ENCODE data around the gene PRLH.

The PRLH gene

DNA sequence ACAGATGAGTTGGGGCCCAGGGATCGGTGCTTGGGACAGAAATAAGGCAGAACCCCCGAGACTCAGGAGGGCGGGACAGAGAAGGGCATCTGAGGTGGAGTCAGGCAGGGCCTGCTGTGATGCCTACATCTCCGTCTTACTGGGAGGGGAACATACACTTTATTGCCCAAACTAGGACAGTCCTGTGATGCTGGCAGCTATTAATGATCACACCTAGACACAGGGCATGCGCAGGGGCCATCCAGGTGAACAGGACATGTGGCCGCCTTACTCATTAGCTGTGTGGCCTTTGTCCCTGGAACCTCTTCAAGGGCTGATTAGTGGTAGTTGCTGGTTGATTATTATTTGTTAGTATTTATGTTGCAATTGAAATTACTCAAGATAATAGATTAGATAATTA, 46.1 kb upstream of the PRLH start:
- Histone ChIP-seq H3K36me3 (ENCODE audit: low read depth) (no peaks in the 10 kb centered on the region), H3K4me3 (ENCODE audit: severe bottlenecking) (no peak overlapping the region), H3K9me3 (ENCODE audit: severe bottlenecking) (no peaks in the 10 kb centered on the region), H3K27ac (ENCODE audit: poor library complexity, severe bottlenecking) (no peak overlapping the region), H3K27me3 (ENCODE audit: insufficient read depth, poor library complexity, severe bottlenecking) (no peaks in the 10 kb centered on the region), H3K4me1 (ENCODE audit: insufficient read depth, poor library complexity, severe bottlenecking) (no peaks in the 10 kb centered on the region)
- ATAC-seq (ENCODE audit: low read depth) (no peak), DNase-seq (ENCODE audit: low spot score) (no peak)
- TF ChIP-seq, protein P1, sequence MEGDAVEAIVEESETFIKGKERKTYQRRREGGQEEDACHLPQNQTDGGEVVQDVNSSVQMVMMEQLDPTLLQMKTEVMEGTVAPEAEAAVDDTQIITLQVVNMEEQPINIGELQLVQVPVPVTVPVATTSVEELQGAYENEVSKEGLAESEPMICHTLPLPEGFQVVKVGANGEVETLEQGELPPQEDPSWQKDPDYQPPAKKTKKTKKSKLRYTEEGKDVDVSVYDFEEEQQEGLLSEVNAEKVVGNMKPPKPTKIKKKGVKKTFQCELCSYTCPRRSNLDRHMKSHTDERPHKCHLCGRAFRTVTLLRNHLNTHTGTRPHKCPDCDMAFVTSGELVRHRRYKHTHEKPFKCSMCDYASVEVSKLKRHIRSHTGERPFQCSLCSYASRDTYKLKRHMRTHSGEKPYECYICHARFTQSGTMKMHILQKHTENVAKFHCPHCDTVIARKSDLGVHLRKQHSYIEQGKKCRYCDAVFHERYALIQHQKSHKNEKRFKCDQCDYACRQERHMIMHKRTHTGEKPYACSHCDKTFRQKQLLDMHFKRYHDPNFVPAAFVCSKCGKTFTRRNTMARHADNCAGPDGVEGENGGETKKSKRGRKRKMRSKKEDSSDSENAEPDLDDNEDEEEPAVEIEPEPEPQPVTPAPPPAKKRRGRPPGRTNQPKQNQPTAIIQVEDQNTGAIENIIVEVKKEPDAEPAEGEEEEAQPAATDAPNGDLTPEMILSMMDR (IDR thresholded peaks at IDR 0.05; ENCODE audit: poor library complexity, severe bottlenecking) = no peak

DNA sequence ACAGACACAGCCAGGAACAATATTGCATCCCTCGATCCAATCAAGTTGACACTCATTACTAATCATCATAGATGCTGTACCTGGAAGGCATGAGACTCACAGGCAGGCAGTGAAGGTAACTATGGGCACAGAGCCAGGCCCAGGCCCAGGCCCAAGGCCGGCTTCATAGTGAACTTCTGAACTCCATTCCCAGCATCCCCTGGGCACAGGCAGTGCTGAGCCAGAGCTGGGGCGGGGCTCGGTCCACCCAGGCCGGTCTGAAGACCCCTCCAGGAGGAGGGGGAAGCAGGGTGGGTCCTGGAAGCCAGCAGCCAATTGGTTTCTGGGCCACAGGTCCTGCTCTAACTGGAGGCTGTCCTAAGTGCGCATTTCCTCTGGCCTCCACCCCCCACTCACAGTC, 41.7 kb upstream of the PRLH start:
- DNase-seq (ENCODE audit: low spot score) (no peak), ATAC-seq (ENCODE audit: low read depth) (no peak)
- H3K4me1 ChIP-seq (ENCODE audit: insufficient read depth, poor library complexity, severe bottlenecking) = no peaks in the 10 kb centered on the region
- TF ChIP-seq, protein P1 (IDR thresholded peaks at IDR 0.05; ENCODE audit: poor library complexity, severe bottlenecking) = no peak
- H3K4me3 ChIP-seq (ENCODE audit: severe bottlenecking) = no peak overlapping the region
- no peak overlapping the region for H3K27ac ChIP-seq (ENCODE audit: poor library complexity, severe bottlenecking)
- H3K27me3 ChIP-seq (ENCODE audit: insufficient read depth, poor library complexity, severe bottlenecking) = no peaks in the 10 kb centered on the region
- peaks cover 16% of the 10 kb centered on the region for H3K36me3 ChIP-seq (ENCODE audit: low read depth)
- H3K9me3 ChIP-seq (ENCODE audit: severe bottlenecking) = no peaks in the 10 kb centered on the region

DNA sequence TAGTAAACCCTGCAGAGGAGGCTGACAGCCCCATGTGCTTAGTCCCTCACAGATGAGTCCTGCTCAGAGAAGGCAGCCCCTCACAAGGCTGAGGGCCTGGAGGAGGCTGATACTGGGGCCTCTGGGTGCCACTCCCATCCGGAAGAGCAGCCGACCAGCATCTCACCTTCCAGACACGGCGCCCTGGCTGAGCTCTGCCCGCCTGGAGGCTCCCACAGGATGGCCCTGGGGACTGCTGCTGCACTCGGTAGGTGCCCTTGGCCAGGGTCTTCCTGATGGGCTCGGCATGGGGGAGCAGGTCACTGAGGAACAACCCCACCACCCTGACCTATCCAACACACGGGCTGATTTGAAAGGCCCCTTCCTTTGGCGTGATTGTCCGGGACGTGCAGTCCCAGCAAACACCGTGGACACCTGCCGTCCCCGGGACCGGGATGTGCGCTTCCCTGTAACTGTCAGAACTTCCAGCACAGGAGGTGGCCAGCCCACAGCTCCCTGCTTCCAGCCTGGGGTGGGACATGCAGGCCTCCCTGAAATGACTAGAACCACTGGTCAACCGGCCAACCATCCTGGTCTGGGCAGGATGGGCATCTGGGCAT, 40.7 kb upstream of the PRLH start:
- H3K27ac ChIP-seq (ENCODE audit: poor library complexity, severe bottlenecking) = no peak overlapping the region
- ATAC-seq (ENCODE audit: low read depth) (no peak), DNase-seq (ENCODE audit: low spot score) (no peak)
- H3K4me3 ChIP-seq (ENCODE audit: severe bottlenecking) = no peak overlapping the region
- H3K36me3 ChIP-seq (ENCODE audit: low read depth) = peaks cover 16% of the 10 kb centered on the region
- TF ChIP-seq, protein P1 (IDR thresholded peaks at IDR 0.05; ENCODE audit: poor library complexity, severe bottlenecking) = no peak
- no peaks in the 10 kb centered on the region for H3K27me3 ChIP-seq (ENCODE audit: insufficient read depth, poor library complexity, severe bottlenecking)
- H3K4me1 ChIP-seq (ENCODE audit: insufficient read depth, poor library complexity, severe bottlenecking) = no peaks in the 10 kb centered on the region
- no peaks in the 10 kb centered on the region for H3K9me3 ChIP-seq (ENCODE audit: severe bottlenecking)

DNA sequence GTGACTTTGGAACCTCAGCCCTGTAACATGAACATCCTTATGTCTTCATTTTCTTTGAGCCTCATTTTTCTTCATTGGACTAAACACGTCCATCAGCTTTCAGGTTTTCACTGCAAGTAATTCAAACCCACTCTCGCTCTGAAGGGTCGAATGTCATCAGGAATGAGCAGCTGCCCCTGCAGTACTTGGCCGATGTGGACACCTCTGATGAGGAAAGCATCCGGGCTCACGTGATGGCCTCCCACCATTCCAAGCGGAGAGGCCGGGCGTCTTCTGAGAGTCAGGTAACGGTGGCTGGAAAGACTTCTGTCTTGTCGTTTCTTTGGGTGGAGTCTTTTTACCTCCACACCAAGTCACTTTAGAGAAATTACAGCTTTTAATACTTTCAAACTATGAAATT, 39.1 kb upstream of the PRLH start:
- TF ChIP-seq, protein P1 (IDR thresholded peaks at IDR 0.05; ENCODE audit: poor library complexity, severe bottlenecking) = no peak
- H3K4me3 ChIP-seq (ENCODE audit: severe bottlenecking) = no peak overlapping the region
- DNase-seq (ENCODE audit: low spot score) = no peak
- H3K36me3 ChIP-seq (ENCODE audit: low read depth) = peaks cover 17% of the 10 kb centered on the region
- ATAC-seq (ENCODE audit: low read depth) = no peak
- no peak overlapping the region for H3K27ac ChIP-seq (ENCODE audit: poor library complexity, severe bottlenecking)
- peaks cover 8% of the 10 kb centered on the region for H3K4me1 ChIP-seq (ENCODE audit: insufficient read depth, poor library complexity, severe bottlenecking)
- H3K27me3 ChIP-seq (ENCODE audit: insufficient read depth, poor library complexity, severe bottlenecking) = no peaks in the 10 kb centered on the region
- no peaks in the 10 kb centered on the region for H3K9me3 ChIP-seq (ENCODE audit: severe bottlenecking)

DNA sequence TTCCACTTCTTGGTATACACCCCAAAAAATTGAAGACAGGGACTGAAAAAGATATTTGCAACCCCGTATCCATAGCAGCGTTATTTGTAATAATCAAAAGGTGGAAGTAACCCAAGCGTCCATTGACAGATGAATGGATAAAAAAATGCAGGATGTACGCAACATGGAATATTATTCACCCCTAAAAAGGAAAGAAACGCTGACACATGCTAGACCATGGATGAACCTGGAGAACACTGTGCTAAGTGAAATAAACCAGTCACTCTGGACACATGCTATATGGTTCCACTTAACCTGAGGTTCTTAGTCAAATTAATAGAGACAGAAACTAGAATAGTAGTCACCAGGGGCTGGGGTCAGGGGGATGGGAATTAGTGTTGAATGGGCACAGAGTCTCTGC, 38.6 kb upstream of the PRLH start:
- no peaks in the 10 kb centered on the region for H3K9me3 ChIP-seq (ENCODE audit: severe bottlenecking)
- H3K4me3 ChIP-seq (ENCODE audit: severe bottlenecking) = no peak overlapping the region
- ATAC-seq (ENCODE audit: low read depth) (no peak), DNase-seq (ENCODE audit: low spot score) (no peak)
- TF ChIP-seq, protein P1 (IDR thresholded peaks at IDR 0.05; ENCODE audit: poor library complexity, severe bottlenecking) = no peak
- no peaks in the 10 kb centered on the region for H3K27me3 ChIP-seq (ENCODE audit: insufficient read depth, poor library complexity, severe bottlenecking)
- H3K27ac ChIP-seq (ENCODE audit: poor library complexity, severe bottlenecking) = no peak overlapping the region
- peaks cover 12% of the 10 kb centered on the region for H3K4me1 ChIP-seq (ENCODE audit: insufficient read depth, poor library complexity, severe bottlenecking)
- H3K36me3 ChIP-seq (ENCODE audit: low read depth) = peaks cover 22% of the 10 kb centered on the region

Data from RWPE2 (cell line).